GM18526 (cell line): Measurements from ENCODE around the gene CCDC187.

ENCODE experiments used
- POLR2A ChIP-seq: IDR thresholded peaks from 3 replicates; pipeline ENCODE4 v1.6.1; 2011; ENCODE audit not compliant: insufficient read length; ENCODE audit errors: extremely low read depth

The CCDC187 gene

GRCh38 chr9:136223871-136224640, 79.8 kb downstream of the CCDC187 start:
- TF ChIP-seq POLR2A = no peak

GRCh38 chr9:136222906-136223285, 81.0 kb downstream of the CCDC187 start:
- no peak for TF ChIP-seq POLR2A

- TF ChIP-seq POLR2A = no peak
Observed at GRCh38 chr9:136222166-136222905, 81.6 kb downstream of the CCDC187 start.

GRCh38 chr9:136220017-136220729, 83.7 kb downstream of the CCDC187 start:
- TF ChIP-seq POLR2A = no peak

- no peak for TF ChIP-seq POLR2A
Observed at GRCh38 chr9:136219276-136219675, 84.6 kb downstream of the CCDC187 start.

GRCh38 chr9:136218673-136219072, 85.2 kb downstream of the CCDC187 start:
- no peak for TF ChIP-seq POLR2A

GRCh38 chr9:136218271-136218670, 85.6 kb downstream of the CCDC187 start:
- TF ChIP-seq POLR2A = no peak

- TF ChIP-seq POLR2A = no peak
Observed at GRCh38 chr9:136216541-136217244, 87.2 kb downstream of the CCDC187 start.

- no peak for TF ChIP-seq POLR2A
Observed at GRCh38 chr9:136213733-136214132, 90.2 kb downstream of the CCDC187 start.

GRCh38 chr9:136212345-136212950, 91.4 kb downstream of the CCDC187 start:
- no peak for TF ChIP-seq POLR2A

- no peak for TF ChIP-seq POLR2A
Observed at GRCh38 chr9:136211441-136212344, 92.2 kb downstream of the CCDC187 start.

- TF ChIP-seq POLR2A = no peak
Observed at GRCh38 chr9:136211006-136211405, 92.9 kb downstream of the CCDC187 start.

- TF ChIP-seq POLR2A = no peak
Observed at GRCh38 chr9:136210276-136210675, 93.6 kb downstream of the CCDC187 start.

- TF ChIP-seq POLR2A = no peak
Observed at GRCh38 chr9:136209786-136210185, 94.1 kb downstream of the CCDC187 start.
